Ramos (cell line): ENCODE measurements around the gene LGSN.
"Not testable (repeated sequence)": the region's sequence is repeated elsewhere in the genome, so short reads cannot be mapped to it uniquely, and the experiment has no call there.

Experiments
- in situ Hi-C: fragments of 300-500 bp; cut with MboI; formaldehyde crosslinking; loops from one replicate; pipeline ENCODE4 v1.14.3; 2022; ENCODE audit warnings: low sequenced_read_pairs; ENCODE audit not compliant: unreplicated experiment

Gene LGSN

GRCh38 chr6:63307581-63308246, 12.1 kb downstream of the LGSN start:
- in situ Hi-C loops = no loop called here

GRCh38 chr6:63306420-63306819, 13.4 kb downstream of the LGSN start:
- in situ Hi-C loops = no loop called here

GRCh38 chr6:63305277-63305676, 14.5 kb downstream of the LGSN start:
- in situ Hi-C loops = no loop called here

- in situ Hi-C loops = no loop called here
These were observed 16.3 kb downstream of the LGSN start for GRCh38 chr6:63303476-63303875.

- in situ Hi-C loops = no loop called here
These were observed 20.1 kb downstream of the LGSN start for GRCh38 chr6:63299667-63300066.

- in situ Hi-C loops = no loop called here
These were observed 24.1 kb downstream of the LGSN start for GRCh38 chr6:63295553-63296194.

- in situ Hi-C loops = no loop called here
These were observed 29.2 kb downstream of the LGSN start for GRCh38 chr6:63290492-63291058.

- in situ Hi-C loops = no loop called here
These were observed 30.4 kb downstream of the LGSN start for GRCh38 chr6:63289269-63289872.

GRCh38 chr6:63280639-63281180, 39.1 kb downstream of the LGSN start:
- in situ Hi-C loops = no loop called here

GRCh38 chr6:63278916-63279315, 40.9 kb downstream of the LGSN start:
- in situ Hi-C loops = no loop called here

GRCh38 chr6:63275953-63276352, 43.8 kb downstream of the LGSN start:
- in situ Hi-C loops = no loop called here

- in situ Hi-C loops = not testable (repeated sequence)
These were observed 44.9 kb downstream of the LGSN start for GRCh38 chr6:63274795-63275430.

GRCh38 chr6:63272397-63272796, 47.4 kb downstream of the LGSN start:
- in situ Hi-C loops = no loop called here

GRCh38 chr6:63269470-63269869, 50.3 kb downstream of the LGSN start:
- in situ Hi-C loops = no loop called here

- in situ Hi-C loops = no loop called here
These were observed 51.2 kb downstream of the LGSN start for GRCh38 chr6:63268574-63268973.

- in situ Hi-C loops = no loop called here
These were observed 52.0 kb downstream of the LGSN start for GRCh38 chr6:63267828-63268227.

GRCh38 chr6:63267046-63267445, 52.7 kb downstream of the LGSN start:
- in situ Hi-C loops = no loop called here

- in situ Hi-C loops = no loop called here
These were observed 56.3 kb downstream of the LGSN start for GRCh38 chr6:63263444-63263843.

GRCh38 chr6:63261820-63262219, 58.0 kb downstream of the LGSN start:
- in situ Hi-C loops = no loop called here

- in situ Hi-C loops = no loop called here
These were observed 60.6 kb downstream of the LGSN start for GRCh38 chr6:63259153-63259552.
